ENCODE results near the gene NAALADL2. TPM values are rescaled to one million over a fixed set of nuclear protein-coding genes. Genes with fewer than 3 reads are reported as not detected.

NAALADL2 gene
- total and polyA plus RNA-seq, 2 donors (not counting 1 experiment from before 2014, with no cell fraction given) = not detected

- DNase-seq = no peak
- Mint-ChIP-seq H3K27ac (no peak overlapping the region), H3K27me3 (no peaks in the 10 kb centered on the region), H3K4me3 (no peak overlapping the region), H3K9me3 (ENCODE audit: insufficient read depth) (no peaks in the 10 kb centered on the region), H3K4me1 (no peaks in the 10 kb centered on the region)
- Histone ChIP-seq H3K4me2 (replicated peaks; ENCODE audit: low read depth, low read length, poor library complexity, severe bottlenecking) (no peak overlapping the region), H3K4me1 (ENCODE audit: control insufficient read depth in 2 of 2, insufficient read depth in 2 of 2, low read length in 2 of 2) (no peaks in the 10 kb centered on the region), H3K36me3 (replicated peaks in 1 of 2; ENCODE audit: control extremely low read depth in 1 of 2, control insufficient read depth in 1 of 2, extremely low read depth in 1 of 2, insufficient read depth in 2 of 2, low read length in 1 of 2) (no peaks in the 10 kb centered on the region), H3K79me2 (ENCODE audit: control insufficient read depth, insufficient read depth, low read length) (no peaks in the 10 kb centered on the region), H4K20me1 (ENCODE audit: control insufficient read depth, insufficient read depth, low read length, poor library complexity, severe bottlenecking) (no peaks in the 10 kb centered on the region), H3K4me3 (ENCODE audit: control extremely low read depth in 1 of 5, extremely low read depth in 1 of 5, insufficient read depth in 1 of 5, low read depth in 2 of 5, low read length in 4 of 5) (no peak overlapping the region), H3K9ac (ENCODE audit: low read length) (no peak overlapping the region), H3K27ac (ENCODE audit: low read length in 2 of 2) (no peak overlapping the region), H3K9me3 (ENCODE audit: control extremely low read depth in 1 of 3, control insufficient read depth in 2 of 3, insufficient read depth in 1 of 3, low read length in 2 of 3) (no peaks in the 10 kb centered on the region), H3K27me3 (replicated peaks in 1 of 4; ENCODE audit: control extremely low read depth in 1 of 4, control insufficient read depth in 3 of 4, insufficient read depth in 4 of 4, low read length in 3 of 4) (no peaks in the 10 kb centered on the region), H2AFZ (ENCODE audit: insufficient read depth, low read depth, low read length, poor library complexity, severe bottlenecking) (no peak overlapping the region)
- no peak for TF ChIP-seq EZH2 (IDR thresholded peaks at IDR 0.05; ENCODE audit: borderline replicate concordance, insufficient read depth, low read depth, low read length, poor library complexity, severe bottlenecking)
- no peak for TF ChIP-seq CTCF (IDR thresholded peaks at IDR 0.05)
- CTCF ChIA-PET = no interaction called here
- intact Hi-C loops (cut with micrococcal nuclease) = no loop called here
- POLR2A ChIA-PET = no interaction called here
- ATAC-seq (ENCODE audit: low read depth) = no peak
- WGBS (ENCODE audit: insufficient coverage) = no CpG with 5 or more reads among the region's 2 CpGs
Observed at GRCh38 chr3:175108613-175109151, 249.5 kb downstream of the NAALADL2 start.

GRCh38 chr3:175111036-175111435 lies 251.9 kb downstream of the NAALADL2 start:
- Histone ChIP-seq H2AFZ (ENCODE audit: insufficient read depth, low read depth, low read length, poor library complexity, severe bottlenecking) (no peak overlapping the region), H3K79me2 (ENCODE audit: control insufficient read depth, insufficient read depth, low read length) (no peaks in the 10 kb centered on the region), H3K4me2 (replicated peaks; ENCODE audit: low read depth, low read length, poor library complexity, severe bottlenecking) (no peak overlapping the region), H3K9me3 (ENCODE audit: control extremely low read depth in 1 of 3, control insufficient read depth in 2 of 3, insufficient read depth in 1 of 3, low read length in 2 of 3) (no peaks in the 10 kb centered on the region), H3K9ac (ENCODE audit: low read length) (no peak overlapping the region), H3K4me3 (ENCODE audit: control extremely low read depth in 1 of 5, extremely low read depth in 1 of 5, insufficient read depth in 1 of 5, low read depth in 2 of 5, low read length in 4 of 5) (no peak overlapping the region), H3K4me1 (ENCODE audit: control insufficient read depth in 2 of 2, insufficient read depth in 2 of 2, low read length in 2 of 2) (no peaks in the 10 kb centered on the region), H3K36me3 (replicated peaks in 1 of 2; ENCODE audit: control extremely low read depth in 1 of 2, control insufficient read depth in 1 of 2, extremely low read depth in 1 of 2, insufficient read depth in 2 of 2, low read length in 1 of 2) (no peaks in the 10 kb centered on the region), H4K20me1 (ENCODE audit: control insufficient read depth, insufficient read depth, low read length, poor library complexity, severe bottlenecking) (no peaks in the 10 kb centered on the region), H3K27me3 (replicated peaks in 1 of 4; ENCODE audit: control extremely low read depth in 1 of 4, control insufficient read depth in 3 of 4, insufficient read depth in 4 of 4, low read length in 3 of 4) (no peaks in the 10 kb centered on the region), H3K27ac (ENCODE audit: low read length in 2 of 2) (no peak overlapping the region)
- POLR2A ChIA-PET = no interaction called here
- Mint-ChIP-seq H3K27ac (no peak overlapping the region), H3K4me3 (no peak overlapping the region), H3K4me1 (no peaks in the 10 kb centered on the region), H3K27me3 (no peaks in the 10 kb centered on the region), H3K9me3 (ENCODE audit: insufficient read depth) (peaks cover 3% of the 10 kb centered on the region)
- no CpG with 5 or more reads among the region's 2 CpGs for WGBS (ENCODE audit: insufficient coverage)
- DNase-seq (no peak), ATAC-seq (ENCODE audit: low read depth) (no peak)
- TF ChIP-seq CTCF (IDR thresholded peaks at IDR 0.05) (no peak), EZH2 (IDR thresholded peaks at IDR 0.05; ENCODE audit: borderline replicate concordance, insufficient read depth, low read depth, low read length, poor library complexity, severe bottlenecking) (no peak)
- intact Hi-C loops (cut with micrococcal nuclease) = no loop called here
- CTCF ChIA-PET = interaction anchor here (0.6 kb wide), 1 partner anchor 71 kb away, joined by 3 read pairs; no protein-coding TSS in a partner anchor

Data from B cell (primary cell).